Liver (tissue), 9 donors: ENCODE measurements around the gene SKAP1. TPM values are rescaled to one million over a fixed set of nuclear protein-coding genes. Genes with fewer than 3 reads are reported as not detected.

Experiments used
- DNase-seq: peaks from one replicate; pipeline ENCODE4 v3.0.0-alpha.2; 2017; ENCODE audit warnings: low spot score
- H3K27ac ChIP-seq, 2 donors: one replicate each; pipeline ENCODE4 v1.7.0; 2013; ENCODE audit warnings: inconsistent platforms in 2 of 2, low read length in 2 of 2, control low read depth in 1 of 2, low read depth in 1 of 2, mild to moderate bottlenecking in 1 of 2
- H3K27me3 ChIP-seq, 4 donors: one replicate each; pipeline versions ENCODE4 v1.6.1 to v1.7.0; 2013; ENCODE audit warnings: low read length in 3 of 4, inconsistent platforms in 1 of 4, mild to moderate bottlenecking in 1 of 4, moderate library complexity in 1 of 4; ENCODE audit not compliant: control insufficient read depth in 4 of 4, insufficient read depth in 4 of 4
- H3K36me3 ChIP-seq, 4 donors: one replicate each; pipeline versions ENCODE4 v1.6.1 to v1.7.0; 2013; ENCODE audit warnings: low read length in 3 of 4, mild to moderate bottlenecking in 3 of 4, low read depth in 1 of 4, moderate library complexity in 1 of 4; ENCODE audit not compliant: control insufficient read depth in 4 of 4, insufficient read depth in 3 of 4
- H3K4me1 ChIP-seq, 4 donors: one replicate each; pipeline versions ENCODE4 v1.6.1 to v1.7.0; 2013; ENCODE audit warnings: low read length in 3 of 4, mild to moderate bottlenecking in 3 of 4, moderate library complexity in 1 of 4; ENCODE audit not compliant: control insufficient read depth in 4 of 4, insufficient read depth in 4 of 4
- H3K4me3 ChIP-seq, 3 donors: one replicate each; pipeline versions ENCODE4 v1.6.1 to v1.7.0; 2013; ENCODE audit warnings: low read length in 3 of 3, control low read depth in 1 of 3, low read depth in 1 of 3, mild to moderate bottlenecking in 1 of 3
- H3K9ac ChIP-seq, 2 donors: one replicate each; pipeline ENCODE4 v1.7.0; 2013; ENCODE audit warnings: low read length in 2 of 2, mild to moderate bottlenecking in 2 of 2, moderate library complexity in 2 of 2, control low read depth in 1 of 2, low read depth in 1 of 2
- H3K9me3 ChIP-seq, 4 donors: one replicate each; pipeline versions ENCODE4 v1.6.1 to v1.7.0; 2013; ENCODE audit warnings: low read length in 3 of 4; ENCODE audit not compliant: control insufficient read depth in 4 of 4
- FOXA1 ChIP-seq: IDR thresholded peaks from 2 replicates; pipeline ENCODE4 v1.6.1; 2016; ENCODE audit warnings: antibody characterized with exemption
- FOXA2 ChIP-seq: IDR thresholded peaks from 2 replicates; pipeline ENCODE4 v1.6.1; 2016; ENCODE audit warnings: antibody characterized with exemption
- GABPA ChIP-seq, 2 donors: IDR thresholded peaks in 1 of 2; conservative IDR thresholded peaks in 1 of 2; 2 replicates each; pipeline ENCODE4 v1.6.1; 2016; ENCODE audit warnings: antibody characterized with exemption in 2 of 2, mild to moderate bottlenecking in 1 of 2, moderate library complexity in 1 of 2
- HNF4A ChIP-seq, 2 donors: conservative IDR thresholded peaks; 2 replicates each; pipeline ENCODE4 v1.6.1; 2016; ENCODE audit warnings: antibody characterized with exemption in 2 of 2, mild to moderate bottlenecking in 2 of 2
- RAD21 ChIP-seq, 2 donors: IDR thresholded peaks; 2 replicates each; pipeline ENCODE4 v1.6.1; 2016; ENCODE audit warnings: antibody characterized with exemption in 2 of 2, mild to moderate bottlenecking in 2 of 2
- RXRA ChIP-seq, 2 donors: IDR thresholded peaks; 2 replicates each; pipeline ENCODE4 v1.6.1; 2017 to 2018; ENCODE audit warnings: antibody characterized with exemption in 2 of 2, mild to moderate bottlenecking in 1 of 2
- SP1 ChIP-seq: IDR thresholded peaks from 2 replicates; pipeline ENCODE4 v1.6.1; 2018; ENCODE audit warnings: antibody characterized with exemption, mild to moderate bottlenecking
- TAF1 ChIP-seq: conservative IDR thresholded peaks from 2 replicates; pipeline ENCODE4 v1.6.1; 2016; ENCODE audit warnings: antibody characterized with exemption, mild to moderate bottlenecking
- WGBS: extraction: QIAGEN DNeasy Blood & Tissue Kit; methylation state at CpG from one replicate; pipeline ENCODE4 v1.1.7; 2013; 5-methylcytosine and 5-hydroxymethylcytosine counted together
- polyA plus RNA-seq, 2 donors: library from polyadenylated mRNA; stranded (reverse) in 1 of 2; unstranded in 1 of 2; fragments of 200-250 nt in 1 of 2; fragments of >200 nt in 1 of 2; fragmentation: Nextera tagmentation in 1 of 2; extraction: Ambion mirVana in 1 of 2; gene quantifications; one replicate each; pipeline versions ENCODE4 v1.2.1 to v1.2.3, GENCODE V29; 2013 to 2015
- total RNA-seq, 2 donors: library from RNA; depleted of rRNA; stranded (reverse); fragments of >200 nt; gene quantifications; one replicate each; pipeline ENCODE4 v1.2.3, GENCODE V29; 2014
- TF ChIP-seq, protein P1 (sequence below): IDR thresholded peaks from 2 replicates; pipeline ENCODE4 v1.6.1; 2016; ENCODE audit warnings: antibody characterized with exemption, mild to moderate bottlenecking
- TF ChIP-seq, protein P2 (sequence below): IDR thresholded peaks from 2 replicates; pipeline ENCODE4 v1.6.1; 2016; ENCODE audit warnings: antibody characterized with exemption
- donor health status: healthy.
- donor health status: healthy.
- donor health status: healthy.
- donor health status: healthy.
- donor health status: healthy.

SKAP1 gene
- total and polyA plus RNA-seq, 4 donors = 2.5 to 20.8 (median 11.3) TPM

DNA sequence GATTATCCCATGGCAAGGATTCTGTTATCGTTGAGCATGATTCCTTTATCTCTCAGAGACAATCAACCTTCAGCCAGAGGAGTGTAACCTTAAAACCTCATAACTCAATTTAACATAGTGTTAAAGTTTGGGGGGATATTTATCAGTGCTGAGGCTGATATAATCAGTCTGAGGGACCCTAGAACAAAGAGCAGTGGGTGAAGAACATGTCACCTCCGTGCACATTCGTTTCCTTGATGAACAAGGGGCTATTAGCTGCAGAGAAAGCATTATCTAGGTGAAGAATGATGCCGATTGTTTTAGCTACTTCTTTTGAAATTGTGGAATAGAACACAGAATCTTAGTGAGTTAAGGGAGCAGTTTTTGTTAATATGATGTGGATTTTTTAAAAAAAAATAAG, 99.1 kb downstream of the SKAP1 start (continued):
- TF ChIP-seq, protein P1, sequence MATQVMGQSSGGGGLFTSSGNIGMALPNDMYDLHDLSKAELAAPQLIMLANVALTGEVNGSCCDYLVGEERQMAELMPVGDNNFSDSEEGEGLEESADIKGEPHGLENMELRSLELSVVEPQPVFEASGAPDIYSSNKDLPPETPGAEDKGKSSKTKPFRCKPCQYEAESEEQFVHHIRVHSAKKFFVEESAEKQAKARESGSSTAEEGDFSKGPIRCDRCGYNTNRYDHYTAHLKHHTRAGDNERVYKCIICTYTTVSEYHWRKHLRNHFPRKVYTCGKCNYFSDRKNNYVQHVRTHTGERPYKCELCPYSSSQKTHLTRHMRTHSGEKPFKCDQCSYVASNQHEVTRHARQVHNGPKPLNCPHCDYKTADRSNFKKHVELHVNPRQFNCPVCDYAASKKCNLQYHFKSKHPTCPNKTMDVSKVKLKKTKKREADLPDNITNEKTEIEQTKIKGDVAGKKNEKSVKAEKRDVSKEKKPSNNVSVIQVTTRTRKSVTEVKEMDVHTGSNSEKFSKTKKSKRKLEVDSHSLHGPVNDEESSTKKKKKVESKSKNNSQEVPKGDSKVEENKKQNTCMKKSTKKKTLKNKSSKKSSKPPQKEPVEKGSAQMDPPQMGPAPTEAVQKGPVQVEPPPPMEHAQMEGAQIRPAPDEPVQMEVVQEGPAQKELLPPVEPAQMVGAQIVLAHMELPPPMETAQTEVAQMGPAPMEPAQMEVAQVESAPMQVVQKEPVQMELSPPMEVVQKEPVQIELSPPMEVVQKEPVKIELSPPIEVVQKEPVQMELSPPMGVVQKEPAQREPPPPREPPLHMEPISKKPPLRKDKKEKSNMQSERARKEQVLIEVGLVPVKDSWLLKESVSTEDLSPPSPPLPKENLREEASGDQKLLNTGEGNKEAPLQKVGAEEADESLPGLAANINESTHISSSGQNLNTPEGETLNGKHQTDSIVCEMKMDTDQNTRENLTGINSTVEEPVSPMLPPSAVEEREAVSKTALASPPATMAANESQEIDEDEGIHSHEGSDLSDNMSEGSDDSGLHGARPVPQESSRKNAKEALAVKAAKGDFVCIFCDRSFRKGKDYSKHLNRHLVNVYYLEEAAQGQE = no peak
- TF ChIP-seq TAF1 (no peak), HNF4A (conservative IDR thresholded peaks at IDR 0.05) (no peak), GABPA (IDR thresholded peaks at IDR 0.05 in 1 of 2, conservative IDR thresholded peaks at IDR 0.05 in 1 of 2) (no peak)

DNA sequence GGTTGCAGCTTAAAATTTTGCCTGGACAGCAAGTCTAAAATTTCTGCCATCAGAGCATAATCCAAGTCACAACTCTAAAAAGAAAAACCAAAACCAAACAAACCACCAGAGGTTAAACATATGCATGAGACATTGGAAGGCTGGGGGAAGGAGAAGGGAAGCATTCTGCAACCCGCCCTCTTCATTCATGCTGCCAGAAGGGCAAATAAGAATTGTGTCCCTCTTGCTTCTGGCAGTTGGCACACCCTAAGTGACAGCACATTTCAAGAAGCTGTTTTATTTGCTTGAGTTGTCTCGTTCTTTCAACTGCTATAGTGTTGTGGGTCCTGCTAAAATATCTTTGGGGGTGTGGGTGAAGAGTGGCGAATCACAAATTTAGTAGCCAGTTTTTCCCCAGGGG, 99.6 kb downstream of the SKAP1 start:
- no peak for DNase-seq
- 53% methylated on average over 3 of the region's 3 CpGs for WGBS
- no peaks in the 10 kb centered on the region for H3K9me3 ChIP-seq
- H3K4me1 ChIP-seq = no peaks in the 10 kb centered on the region
- no peak overlapping the region for H3K4me3 ChIP-seq
- TF ChIP-seq FOXA2 = no peak
- TF ChIP-seq GABPA (IDR thresholded peaks at IDR 0.05 in 1 of 2, conservative IDR thresholded peaks at IDR 0.05 in 1 of 2) = no peak
- TF ChIP-seq, protein P1 = no peak
- TF ChIP-seq RAD21 (IDR thresholded peaks at IDR 0.05) = no peak
- no peak for TF ChIP-seq RXRA (IDR thresholded peaks at IDR 0.05)
- TF ChIP-seq, protein P2, sequence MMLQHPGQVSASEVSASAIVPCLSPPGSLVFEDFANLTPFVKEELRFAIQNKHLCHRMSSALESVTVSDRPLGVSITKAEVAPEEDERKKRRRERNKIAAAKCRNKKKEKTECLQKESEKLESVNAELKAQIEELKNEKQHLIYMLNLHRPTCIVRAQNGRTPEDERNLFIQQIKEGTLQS = no peak
- peaks cover 0 to 9% (median 3%) of the 10 kb centered on the region in 4 donors for H3K27me3 ChIP-seq
- H3K9ac ChIP-seq = no peak overlapping the region
- no peak overlapping the region for H3K27ac ChIP-seq
- no peaks in the 10 kb centered on the region for H3K36me3 ChIP-seq

DNA sequence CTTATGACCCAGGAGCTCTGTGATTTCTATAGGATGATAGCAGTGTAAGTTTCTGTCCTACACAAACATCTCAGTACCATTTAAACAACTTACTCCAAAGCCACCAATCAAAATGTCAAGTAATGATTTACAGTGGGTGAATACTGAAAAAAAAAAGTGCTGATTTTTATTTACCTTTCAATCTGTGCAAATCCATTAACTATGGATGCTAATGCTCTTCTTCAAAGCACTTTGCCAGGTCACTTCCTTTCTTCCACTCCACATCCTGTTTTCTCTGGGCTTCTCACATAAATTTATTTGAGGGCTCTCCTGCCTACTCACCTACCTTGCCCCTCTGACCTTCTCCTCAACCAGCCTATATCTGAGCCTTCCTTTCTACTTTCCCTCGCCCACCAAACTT, 101.6 kb downstream of the SKAP1 start:
- 63% methylated on average over 1 of the region's 1 CpG for WGBS
- Histone ChIP-seq H3K27ac (no peak overlapping the region), H3K4me3 (no peak overlapping the region), H3K9me3 (no peaks in the 10 kb centered on the region), H3K27me3 (peaks cover 0 to 8% (median 3%) of the 10 kb centered on the region in 4 donors), H3K36me3 (no peaks in the 10 kb centered on the region), H3K4me1 (no peaks in the 10 kb centered on the region), H3K9ac (no peak overlapping the region)
- TF ChIP-seq FOXA2 = no peak
- TF ChIP-seq FOXA1 = no peak
- no peak for TF ChIP-seq GABPA (IDR thresholded peaks at IDR 0.05 in 1 of 2, conservative IDR thresholded peaks at IDR 0.05 in 1 of 2)
- TF ChIP-seq SP1 = no peak
- DNase-seq = no peak
